NOMO-1 treated with dmso at 0.1 percent for 144 hours (cell line): Measurements from ENCODE around the gene TBC1D2B.

Experiments
- DNase-seq: peaks from one replicate; lab custom pipeline; 2025; ENCODE audit not compliant: unreplicated experiment; lab: John Stamatoyannopoulos, UW

Gene TBC1D2B

GRCh38 chr15:78073046-78073787 is 4.3 kb downstream of the TBC1D2B start:
- DNase-seq, result no peak

DNA sequence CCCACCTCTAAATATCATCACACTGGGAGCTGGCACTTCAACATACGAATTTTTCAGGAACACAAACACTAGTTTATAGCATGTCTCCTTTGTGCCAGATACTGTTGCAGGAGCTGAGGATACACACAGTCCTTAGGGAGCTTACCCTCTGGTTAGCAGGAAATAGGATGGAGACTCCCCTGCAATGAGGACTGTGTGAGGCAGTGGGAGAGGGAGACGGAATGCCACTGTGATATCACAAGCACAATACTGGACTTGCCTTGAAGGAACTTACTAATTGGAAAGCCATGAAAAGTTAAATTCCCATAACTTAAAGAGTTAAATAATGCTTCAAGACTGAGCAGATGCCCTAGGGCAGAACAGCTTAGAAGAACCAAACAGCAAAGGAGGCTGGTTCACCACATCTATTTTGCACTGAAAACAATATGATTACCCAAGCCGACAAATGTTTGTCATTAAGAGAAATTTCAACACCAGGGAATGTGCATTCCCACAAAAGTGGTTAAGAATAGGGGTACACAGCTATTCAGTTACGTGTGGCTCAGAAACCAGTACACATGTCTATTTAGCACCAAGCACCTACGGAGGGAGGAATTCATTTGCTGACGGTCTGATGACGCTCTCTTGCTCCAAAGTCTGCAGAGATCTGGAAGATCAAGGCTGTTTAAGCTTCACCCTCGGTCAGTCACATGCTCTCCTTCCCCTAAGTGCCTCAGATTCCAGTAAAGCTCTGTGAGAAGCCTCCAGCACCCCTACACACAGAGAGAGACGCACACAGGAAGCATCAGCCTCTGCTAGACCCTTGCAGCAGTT is 5.2 kb downstream of the TBC1D2B start:
- DNase-seq, result no peak

DNA sequence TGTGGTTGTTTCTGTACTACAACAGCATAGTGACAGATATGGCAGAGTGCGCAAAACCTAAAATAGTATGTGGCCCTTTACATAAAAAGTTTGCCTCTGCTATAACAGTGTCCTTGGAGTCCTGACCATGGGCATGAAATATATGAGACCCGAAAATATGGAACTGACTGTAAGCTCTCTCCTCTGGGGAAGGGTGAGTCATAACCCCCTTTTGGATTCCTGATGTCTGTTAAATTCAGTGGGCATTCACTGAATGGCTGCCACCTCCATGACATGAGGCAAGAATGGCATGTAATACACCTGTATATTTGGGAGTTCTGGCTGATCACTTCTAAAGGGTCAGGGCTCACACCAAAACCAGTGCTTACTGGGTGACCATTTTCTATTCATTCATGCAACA is 6.1 kb downstream of the TBC1D2B start:
- DNase-seq, result no peak

DNA sequence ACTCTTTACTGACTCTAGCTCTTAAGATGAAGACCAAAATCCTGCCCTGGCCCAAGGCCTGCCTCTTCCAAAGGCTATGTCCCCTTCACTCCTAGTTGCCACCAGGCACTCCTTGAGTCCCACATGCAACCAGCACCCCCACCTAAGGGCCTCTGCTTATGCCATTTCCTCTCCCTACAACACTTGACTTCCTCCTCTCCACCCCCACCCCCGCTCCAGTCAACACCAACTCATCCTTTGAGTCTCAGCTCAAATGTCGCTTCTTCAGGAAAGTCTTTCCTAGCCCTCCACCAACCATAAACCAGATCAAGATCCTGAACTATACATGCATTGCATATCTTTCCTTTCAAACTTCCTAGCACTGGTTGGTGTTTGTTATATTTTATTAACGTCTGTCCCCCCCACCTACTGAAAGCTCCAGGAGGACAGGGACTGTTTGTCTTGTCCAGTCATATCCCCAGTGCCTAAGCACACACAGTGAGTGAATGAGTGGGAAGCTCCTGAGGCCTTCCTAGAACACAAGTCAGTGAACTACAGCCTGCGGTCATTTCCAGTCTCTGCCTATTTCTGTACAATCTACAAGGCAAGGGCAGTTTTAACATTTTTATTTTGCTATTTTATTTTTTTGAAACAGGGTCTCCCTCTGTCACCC is 7.3 kb downstream of the TBC1D2B start:
- DNase-seq, result peak; percentile 54

GRCh38 chr15:78069462-78070029 is 8.0 kb downstream of the TBC1D2B start:
- DNase-seq, result no peak

DNA sequence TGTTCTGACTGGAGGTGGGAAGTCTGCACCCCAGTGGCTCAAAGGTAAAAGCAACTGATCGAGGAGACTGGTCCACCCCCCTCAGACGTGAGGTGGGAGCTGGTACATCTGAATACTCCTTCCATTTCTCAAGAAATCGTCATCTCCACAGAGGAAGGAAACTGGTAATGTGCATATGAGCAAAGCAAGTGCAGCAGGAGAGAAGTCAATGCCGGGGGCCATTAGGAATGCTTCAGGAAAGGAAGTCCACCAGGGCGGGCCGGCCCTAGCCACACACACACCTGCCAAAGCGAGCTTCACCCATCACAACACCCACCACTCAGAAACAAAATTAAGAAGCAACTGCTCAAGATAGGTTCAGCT is 8.5 kb downstream of the TBC1D2B start:
- DNase-seq, result no peak

DNA sequence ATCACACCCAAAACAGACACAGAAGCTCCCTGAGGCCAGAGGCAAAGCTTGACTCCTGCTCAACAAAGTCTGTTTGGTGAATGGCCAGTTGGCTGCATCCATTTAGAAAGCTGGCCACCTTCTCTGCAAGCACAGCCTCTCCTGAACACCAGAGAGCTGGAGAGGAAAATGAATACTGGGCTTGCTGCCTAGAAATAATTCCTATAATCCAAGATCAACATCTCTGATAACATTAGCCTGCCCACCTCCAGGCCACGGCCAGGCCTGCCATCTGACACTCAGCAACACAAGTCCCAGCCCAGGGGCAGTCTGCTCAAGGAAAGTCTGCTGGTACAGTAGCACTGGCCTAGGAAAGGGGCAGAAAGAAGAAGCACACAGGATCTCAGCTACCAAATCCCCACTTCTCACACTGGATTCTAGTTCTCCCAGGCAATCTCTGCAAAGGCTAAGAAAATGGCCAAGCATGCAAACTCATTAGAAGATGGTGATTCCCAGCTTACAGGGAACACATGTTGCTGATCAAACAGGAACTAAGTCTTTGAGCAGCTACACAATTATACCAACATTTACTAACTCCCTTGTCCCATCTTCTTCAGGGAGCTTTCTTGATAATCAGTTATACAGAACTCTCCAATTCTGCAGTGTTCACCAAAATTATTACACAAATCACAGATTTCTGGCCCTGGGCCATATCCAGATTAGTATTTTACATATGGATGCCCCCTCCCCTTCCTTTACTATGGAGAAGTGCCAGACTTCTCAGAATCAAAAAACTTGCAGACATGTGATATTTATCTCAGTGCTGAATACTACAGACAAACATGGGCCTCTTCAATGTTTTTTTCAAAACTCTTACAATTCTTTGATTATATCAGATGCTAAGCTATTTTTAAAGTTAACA is 9.9 kb downstream of the TBC1D2B start:
- no peak for DNase-seq

GRCh38 chr15:78065973-78066946 is 11.3 kb downstream of the TBC1D2B start:
- no peak for DNase-seq

- DNase-seq, result no peak
Measured at GRCh38 chr15:78065284-78065872, 12.1 kb downstream of the TBC1D2B start.

DNA sequence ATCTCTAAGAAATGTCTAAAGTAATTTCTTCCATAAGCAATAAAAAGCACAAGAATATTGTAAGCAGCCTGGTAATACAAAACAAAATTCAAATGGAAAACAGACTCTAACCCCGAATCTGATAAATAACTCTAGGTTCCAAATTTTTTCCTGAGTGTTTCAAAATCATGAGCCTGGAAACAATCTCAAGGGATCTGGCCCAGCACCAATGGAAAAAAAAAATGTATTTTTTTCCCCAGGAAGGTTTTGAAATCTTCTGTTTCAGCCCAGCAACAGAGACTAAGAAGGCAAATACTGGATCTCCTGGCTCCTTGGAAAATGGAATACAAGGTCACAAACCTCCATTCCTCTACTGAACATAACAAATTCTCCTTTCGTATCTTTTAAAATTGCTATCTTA is 13.0 kb downstream of the TBC1D2B start:
- DNase-seq, result no peak

GRCh38 chr15:78063970-78064385 is 13.5 kb downstream of the TBC1D2B start:
- no peak for DNase-seq

- DNase-seq, result no peak
Measured at GRCh38 chr15:78063217-78063616, 14.3 kb downstream of the TBC1D2B start.

GRCh38 chr15:78061963-78062427 is 15.5 kb downstream of the TBC1D2B start:
- DNase-seq, result no peak

DNA sequence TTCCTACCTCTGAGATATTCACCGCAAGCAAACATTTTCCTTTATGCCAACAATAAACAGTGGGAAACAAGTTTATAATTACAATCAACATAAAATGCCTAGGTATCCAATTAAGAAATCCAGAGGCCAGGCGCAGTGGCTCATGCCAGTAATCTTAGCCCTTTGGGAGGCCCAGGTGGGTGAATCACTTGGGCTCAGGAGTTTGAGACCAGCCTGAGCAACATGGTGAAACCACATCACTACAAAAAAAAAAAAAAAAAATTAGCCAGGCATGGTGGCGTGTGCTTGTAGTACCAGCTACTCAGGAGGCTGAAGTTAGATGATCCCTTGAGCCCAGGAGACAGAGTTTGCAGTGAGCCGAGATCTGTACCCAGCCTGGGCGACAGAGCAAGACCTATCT is 17.3 kb downstream of the TBC1D2B start:
- no peak for DNase-seq

DNA sequence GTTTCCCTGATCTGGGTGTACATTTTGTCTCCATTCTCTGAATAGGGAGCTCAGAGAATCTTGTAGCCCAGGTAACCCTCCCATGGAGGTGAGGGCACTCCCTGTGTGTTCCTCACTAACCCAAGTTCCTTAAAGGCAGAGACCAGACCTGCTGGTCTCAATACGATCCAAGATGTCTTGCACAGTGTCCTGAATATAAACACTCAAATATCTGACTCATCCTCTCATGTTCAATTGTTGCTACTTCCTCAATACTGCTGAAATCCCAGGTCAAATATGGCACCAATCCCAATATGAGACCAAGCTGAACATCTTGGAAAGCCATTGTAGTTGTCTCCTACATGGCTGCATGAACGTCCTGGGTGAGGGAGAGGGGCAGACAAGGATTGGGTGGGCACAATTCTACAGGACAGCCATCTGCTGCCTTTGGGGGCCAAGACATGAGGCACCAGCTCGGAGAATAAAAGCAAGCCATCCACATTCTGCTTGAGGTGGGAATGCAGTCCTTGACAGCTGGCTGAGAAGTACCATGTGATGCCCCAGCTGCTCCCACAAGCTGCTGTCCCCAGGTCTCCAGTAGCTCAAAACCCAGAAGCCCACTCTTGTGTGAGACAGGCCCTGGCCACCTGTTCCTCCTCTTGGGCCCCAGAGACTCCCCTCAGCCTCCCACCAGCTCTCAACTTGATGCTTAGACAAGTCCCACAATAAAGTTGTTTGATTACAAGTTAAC is 18.2 kb downstream of the TBC1D2B start:
- no peak for DNase-seq

GRCh38 chr15:78058401-78058935 is 19.0 kb downstream of the TBC1D2B start:
- no peak for DNase-seq

GRCh38 chr15:78057803-78058202 is 19.7 kb downstream of the TBC1D2B start:
- DNase-seq, result no peak

GRCh38 chr15:78056714-78057269 is 20.7 kb downstream of the TBC1D2B start:
- peak; percentile 11 for DNase-seq
